DMS153 treated with DMSO at 0.1 percent for 48 hours (cell line): ENCODE data around the gene INSL3.

Experiments used
- DNase-seq: peaks from one replicate; lab custom pipeline; 2025; ENCODE audit not compliant: unreplicated experiment; lab: John Stamatoyannopoulos, UW

INSL3 gene

DNA sequence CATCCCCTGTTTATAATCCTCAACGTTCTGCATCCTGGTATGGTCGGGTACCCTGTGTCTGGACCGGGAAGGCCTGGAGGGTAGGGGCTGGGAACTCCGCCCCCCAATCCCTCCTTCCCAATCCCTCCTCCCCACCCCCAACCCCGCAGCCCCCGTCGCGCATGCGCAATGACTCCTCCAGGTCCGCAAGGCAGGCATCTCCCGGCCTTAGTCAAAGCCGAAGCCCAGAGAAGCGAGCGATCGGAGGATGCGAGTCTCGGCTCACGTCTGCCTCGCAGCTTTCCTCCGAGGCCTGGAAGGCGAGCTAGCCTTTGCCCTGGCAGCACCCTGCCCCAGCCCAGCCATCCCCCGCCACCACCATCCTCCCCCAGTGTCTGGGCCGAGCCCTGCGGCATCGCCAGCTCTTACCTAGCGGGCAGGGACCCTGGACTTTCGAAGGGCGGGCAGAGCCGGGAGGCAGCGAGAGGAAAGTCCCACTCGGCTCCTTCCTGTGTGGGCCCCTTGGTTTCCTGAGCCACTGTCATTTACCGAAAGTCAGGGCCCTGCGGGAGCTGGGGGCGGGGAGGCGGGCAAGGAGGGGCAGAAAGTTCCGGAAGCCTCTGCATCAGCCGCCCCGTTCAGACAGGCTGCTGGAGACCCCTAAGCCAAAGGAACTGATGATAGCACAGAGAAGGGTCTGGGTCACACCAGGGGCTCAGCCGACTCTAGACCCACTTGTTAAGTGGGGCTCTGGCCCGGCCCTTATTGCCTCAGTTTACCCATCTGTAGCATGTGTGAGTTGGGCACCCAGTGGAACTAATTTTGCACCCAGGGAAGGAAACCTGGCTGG lies 26.4 kb upstream of the INSL3 start, which contains the start of gene JAK3:
JAK3 (minus strand) TSS at position 445 of the 829 bp plus-strand sequence. CDS start 3,565 bp downstream, outside the sequence.
- peak; percentile 31 for DNase-seq

DNA sequence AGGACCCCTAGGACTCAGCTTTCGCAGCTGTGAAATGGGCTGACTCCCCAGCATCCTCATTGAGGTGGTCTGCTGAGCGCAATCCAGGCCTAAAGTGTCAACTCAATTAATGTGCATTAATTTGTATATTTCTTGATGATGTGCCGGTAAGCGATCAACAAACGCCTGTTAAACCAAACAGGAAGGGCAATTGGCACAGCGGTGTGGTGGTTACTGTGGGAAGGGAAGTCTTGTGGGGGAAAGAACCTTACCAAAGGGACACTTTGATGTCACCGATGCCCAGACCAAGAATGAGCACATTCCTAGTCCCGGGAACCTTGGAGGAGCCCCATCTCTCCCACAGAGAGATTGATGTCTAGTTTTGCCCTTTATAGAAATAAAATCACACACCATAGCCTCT lies 24.8 kb upstream of the INSL3 start:
- DNase-seq, result no peak

DNA sequence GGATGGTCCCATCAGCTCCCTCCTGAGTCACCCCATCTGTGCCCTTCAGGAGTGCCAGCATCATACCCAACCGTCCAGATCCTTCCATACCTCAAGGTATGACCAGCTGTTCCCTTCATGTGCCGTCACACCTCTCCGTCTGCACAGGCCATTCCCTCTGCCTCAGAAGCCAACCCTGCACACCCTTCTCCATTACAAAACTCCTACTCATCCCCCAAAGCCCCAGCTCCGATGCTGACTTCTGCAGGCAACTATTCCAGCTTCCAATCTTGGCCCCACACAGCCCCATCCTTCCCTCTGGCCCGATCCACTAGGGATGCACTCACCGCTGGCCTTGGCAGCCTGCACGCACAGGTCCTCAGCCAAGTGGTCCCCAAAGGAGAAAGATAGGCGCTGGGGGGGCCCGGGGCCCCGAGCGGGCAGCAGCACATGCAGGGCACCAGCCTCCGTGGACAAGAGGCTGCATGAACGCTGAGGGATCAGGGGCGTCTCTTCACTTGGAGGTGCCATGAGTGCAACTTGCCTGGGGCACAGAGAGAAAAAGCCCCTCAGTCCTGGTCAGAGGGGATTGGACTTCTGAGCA lies 22.7 kb upstream of the INSL3 start:
- DNase-seq, result no peak

DNA sequence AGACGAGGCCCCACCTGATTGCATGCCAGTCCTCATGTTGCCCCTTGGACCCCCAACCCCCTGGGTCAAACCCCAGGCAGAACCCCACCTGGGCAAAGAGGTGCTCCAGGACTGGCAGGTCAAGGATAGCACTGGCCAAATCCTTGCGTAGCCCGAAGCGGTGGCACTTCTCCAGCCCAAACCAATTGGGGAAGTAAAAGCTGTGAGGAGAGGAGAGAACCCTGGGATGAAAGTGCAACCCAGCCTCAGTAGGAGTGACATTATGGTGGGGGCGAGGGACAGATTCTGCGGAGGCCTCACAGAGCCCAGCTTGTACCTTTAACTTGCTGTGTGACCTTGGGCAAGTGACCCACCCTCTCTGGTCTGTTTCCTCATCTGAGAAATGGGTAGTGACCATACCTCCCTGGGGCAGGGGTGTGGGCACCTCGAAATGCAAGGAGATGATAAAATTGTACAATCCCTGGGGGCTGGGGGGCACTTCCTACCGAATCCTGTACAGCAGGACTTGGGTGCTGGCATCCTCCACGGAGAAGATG lies 22.0 kb upstream of the INSL3 start:
- DNase-seq, result no peak

DNA sequence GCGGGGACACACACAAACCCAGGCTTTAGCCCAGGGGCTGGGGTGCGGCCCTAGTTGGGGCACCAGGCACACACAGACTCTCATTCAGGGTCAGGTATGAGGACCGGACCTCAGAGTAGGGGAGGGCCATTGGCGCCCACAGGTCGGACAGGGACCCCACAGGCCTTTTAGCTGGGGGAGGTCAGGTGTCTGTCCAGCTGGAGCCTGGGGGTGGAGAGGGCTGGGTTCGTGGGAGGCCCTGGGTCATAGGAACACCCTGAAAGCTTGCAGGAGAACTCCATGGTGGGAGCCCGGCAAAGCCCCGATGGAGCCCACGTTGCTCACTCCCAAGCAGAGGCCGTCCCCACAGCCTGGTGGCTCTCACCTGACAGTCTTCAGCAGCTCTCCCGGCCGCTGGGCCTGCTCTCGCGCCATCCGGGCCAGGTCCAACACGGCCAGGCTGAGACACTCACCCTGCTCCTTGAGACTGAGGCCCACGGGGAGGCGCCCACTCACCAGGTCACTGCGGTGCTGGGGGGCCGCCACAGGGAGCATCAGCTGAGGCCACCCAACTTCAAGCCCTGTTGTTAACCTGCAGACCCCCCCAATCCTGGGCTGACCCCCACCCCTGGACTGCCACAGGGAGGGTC lies 21.5 kb upstream of the INSL3 start:
- DNase-seq, result no peak

DNA sequence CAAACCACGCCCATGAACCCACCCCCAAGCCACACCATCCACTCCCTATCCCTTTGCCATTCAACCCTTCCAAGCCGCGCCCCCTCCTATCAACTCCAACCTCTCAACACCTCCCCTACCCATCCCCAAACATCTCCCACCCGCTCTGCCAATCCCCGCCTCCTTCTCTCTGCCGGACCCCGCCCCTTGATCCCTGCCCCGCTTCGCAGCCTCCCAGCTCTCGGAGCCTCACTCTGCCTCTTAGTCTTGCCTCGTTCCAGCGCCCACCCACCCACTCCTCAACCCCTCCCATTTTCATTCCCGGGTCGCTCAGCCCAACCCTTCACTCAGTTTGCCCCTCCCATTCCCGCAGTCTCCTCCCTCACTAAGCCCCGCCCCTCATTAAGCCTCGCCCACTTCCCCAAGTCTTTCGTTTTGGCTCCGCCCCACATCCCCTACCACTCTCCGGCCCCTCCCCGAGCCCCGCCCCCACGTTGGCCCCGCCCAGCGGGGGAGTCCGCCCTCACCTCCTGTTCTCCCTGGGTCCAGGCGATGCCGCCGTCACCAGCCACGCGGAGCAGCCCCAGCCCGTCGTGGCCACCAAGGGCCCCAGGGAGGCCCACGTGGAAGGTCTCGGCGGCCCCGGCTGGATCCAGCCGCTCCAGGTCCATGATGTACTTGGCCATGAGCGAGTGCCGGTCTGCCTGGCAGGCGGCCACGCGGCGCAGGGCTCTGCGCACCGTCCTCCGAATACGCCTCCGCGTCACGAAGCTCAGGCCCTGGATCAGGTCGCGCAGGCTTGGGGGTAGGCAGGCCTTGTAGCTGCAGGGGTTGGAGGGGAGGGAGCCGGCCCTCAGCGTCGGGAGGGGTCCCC lies 20.7 kb upstream of the INSL3 start:
- peak; percentile 94 for DNase-seq

DNA sequence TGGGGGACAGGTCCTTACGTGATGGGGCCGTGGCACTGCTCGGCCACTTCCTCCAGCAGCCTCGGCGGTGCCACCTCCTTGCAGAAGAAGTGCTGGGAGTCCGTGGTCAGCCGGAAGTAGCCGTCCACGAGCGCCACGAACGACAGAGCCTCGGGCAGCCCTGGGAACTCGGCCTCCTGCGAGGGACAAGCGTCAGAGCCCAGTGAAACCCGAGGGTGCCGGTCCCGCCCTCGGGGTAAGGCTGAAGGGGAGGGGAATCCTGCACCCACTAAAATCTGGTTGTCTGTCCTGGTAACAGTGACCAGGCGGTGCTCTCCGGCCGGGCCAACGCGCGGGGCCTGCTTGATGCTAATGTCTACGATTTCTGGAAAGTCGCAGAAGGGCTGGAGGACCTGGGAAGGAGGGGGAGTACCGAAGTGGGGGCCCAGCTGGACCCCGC lies 20.1 kb upstream of the INSL3 start:
- no peak for DNase-seq

DNA sequence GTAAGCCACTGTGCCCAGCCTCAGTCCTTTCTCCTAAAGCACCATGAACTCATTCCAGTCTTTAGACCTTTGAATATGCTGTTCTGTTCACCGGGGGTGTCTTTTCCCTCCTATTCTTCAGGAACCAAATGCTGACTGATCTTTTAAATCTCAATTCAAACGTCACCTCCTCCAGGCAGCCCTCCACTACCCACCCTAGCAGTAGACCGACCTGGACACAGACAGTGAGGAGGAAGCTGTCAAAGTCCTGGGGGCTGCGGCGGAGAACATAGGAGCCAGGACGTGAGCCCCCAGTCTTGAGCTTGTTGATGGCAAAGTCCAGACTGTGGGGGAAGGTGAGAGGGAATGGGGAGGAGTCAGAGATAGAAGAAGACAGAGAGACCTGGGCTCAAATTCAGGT lies 18.7 kb upstream of the INSL3 start:
- no peak for DNase-seq

DNA sequence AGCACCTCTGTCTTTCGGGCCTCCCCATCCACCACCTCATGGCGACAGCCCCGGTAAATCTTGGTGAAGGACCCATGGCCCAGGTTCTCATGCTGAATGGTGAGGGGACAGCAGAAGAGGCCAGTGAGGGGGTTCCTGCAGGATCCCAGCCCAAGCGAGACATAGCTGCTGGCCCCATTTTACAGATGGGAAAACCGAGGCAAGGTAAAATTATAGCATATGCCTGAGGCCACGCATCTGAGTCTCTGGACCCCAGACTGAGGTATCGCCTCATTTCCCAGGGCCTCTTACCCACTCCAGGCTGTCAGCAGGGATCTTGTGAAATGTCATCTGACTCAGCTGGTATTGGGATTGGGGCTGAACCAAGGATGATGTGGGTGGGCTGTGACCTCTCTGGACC lies 16.7 kb upstream of the INSL3 start:
- DNase-seq, result no peak

DNA sequence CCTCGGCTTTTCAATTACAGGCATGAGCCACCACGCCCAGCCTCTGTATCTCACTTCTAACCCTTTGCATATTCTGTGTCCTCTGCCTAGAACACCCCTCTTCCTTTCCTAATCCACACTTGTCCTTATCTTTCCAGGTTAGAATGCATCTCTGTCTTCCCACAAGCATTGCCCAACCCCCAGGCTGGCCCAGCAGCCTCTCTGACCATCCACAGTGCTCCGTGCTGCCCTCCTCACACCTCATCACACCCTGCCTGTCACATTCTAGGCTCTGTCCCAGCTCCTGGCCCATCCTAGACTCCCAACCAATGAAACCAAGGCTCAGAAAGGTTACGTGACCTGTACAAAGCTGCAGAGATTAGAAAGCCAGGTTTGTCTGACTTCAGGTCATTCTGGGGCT lies 15.2 kb upstream of the INSL3 start:
- no peak for DNase-seq

DNA sequence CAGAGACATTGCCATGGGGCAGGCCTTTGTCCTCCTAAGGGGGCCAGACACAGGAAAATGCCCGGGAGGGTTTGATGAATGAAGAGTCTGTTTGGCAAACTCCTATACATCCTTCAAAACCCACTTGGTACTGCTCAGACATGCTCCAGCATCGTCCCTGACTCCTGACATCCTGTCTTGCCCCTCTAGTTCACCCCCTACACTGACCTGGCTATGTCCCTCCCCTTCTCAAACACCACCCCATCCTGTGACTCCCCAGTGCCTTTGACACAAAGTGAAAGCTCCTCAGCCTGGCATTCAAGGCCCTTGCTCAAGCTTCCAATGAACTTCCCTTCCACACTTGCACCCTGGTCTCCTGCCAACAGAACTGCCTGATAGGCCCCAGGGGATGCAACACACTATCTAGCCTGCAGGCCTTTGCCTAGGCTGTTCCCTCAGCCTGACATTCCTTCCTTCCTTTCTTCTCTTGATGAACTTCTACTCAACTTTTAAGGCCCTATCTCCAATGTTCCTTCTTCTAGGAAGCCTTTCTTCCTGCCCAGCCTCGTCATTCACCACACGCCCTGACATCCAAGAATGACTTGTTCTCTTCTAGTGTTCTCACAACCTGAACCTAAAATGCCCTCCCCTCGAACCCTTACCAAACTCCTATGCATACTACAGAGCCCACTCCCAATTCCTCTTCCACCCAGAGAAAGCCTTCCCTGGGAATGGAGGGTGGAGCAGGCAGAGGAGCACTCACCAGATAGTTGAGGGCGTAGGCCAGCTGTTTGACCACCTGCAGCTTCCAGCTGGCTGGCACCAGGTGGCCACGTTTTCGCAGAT lies 14.1 kb upstream of the INSL3 start:
- no peak for DNase-seq

DNA sequence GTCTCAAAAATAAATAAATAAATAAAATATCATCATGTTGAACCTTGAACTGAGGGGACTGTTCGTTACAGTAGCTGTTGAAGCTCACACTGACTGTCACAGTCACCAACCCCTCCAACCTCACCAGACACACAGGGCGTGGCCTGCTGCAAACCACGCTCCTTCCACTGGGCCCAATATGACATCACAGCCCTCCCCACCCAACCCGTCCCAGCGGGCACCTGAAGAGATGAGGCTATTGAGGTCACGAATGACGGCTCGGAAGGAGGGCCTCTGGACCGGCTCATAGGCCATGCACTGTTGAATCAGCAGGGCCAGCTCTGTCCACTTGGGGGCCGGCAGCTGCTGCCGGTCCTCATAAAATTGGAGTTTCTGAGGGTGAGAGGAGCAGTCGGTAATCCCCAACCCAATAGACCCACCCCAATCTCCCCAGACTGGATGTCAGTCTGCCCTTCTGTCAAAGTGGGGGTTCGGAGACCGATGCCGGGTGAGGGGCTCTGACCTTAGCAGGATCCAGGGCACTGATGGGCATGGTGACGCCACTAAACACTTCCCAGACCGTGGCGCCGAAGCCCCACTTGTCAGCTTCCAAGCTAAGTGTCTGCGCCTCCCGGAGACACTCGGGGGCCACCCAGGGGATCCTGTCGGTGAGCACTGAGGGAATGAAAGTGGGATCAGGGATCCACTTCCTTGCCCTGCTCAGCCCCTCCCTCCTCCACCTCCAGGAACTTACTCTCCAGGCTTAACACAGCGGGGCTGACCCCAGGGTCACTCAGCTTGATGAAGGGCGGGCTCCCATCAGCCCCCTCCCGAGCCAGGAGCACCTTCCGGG lies 13.2 kb upstream of the INSL3 start:
- no peak for DNase-seq

DNA sequence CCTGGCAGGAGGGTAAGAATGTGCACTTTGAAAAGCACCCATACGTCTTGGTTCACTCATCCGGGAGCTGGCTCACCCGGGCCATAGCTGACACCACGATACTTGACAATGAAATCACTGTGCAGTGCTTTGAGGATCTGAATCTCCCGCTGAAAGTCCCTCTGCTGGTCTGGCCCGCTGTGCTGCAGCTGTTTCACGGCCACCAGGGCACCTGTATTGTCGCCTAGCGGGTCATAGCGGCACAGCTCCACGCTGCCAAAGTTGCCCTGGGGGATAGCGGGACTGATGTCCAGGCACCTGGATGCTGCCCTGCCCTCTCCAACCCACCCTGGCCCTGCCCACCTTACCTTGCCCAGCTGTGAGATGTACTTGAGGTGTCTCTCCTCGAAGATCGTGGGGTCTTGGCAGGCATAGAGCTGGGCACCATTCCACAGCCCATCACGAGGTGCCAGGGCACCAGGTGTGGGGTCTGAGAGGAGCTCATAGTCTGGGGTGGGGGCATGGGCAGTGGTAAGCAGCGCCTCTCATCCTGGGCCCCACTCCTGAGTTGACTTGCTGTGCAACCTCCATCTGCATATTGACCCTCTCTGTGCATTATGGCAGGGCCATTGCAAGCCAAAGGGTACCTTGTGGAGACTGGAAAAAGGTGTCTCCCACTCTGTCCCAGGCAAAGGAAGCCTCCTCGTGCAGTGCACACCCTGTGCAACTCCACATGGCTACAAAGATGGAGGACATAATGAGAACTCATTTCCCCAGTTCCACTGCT lies 11.3 kb upstream of the INSL3 start:
- no peak for DNase-seq

DNA sequence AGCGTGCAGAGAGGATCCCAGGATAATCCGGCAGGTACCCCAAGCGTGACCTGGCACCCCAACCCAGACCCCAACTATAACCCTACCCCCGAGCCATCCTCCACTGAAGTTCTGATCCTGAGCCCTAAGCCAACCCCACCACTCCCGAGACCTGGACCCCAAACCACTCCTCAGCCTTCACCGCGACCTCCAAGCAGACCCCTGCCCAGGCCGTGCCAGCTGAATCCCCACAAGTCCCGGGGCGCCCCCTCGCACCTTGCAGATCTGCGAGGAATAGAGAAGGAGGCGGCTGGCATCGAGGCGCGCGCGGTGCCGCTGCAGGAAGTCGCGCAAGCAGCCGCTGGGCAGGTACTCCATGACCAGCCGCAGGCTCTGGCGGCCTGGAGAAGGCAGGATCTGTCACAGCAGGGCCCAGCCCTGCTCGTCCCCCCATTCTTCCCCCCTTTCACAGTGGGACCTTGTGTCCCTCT lies 10.1 kb upstream of the INSL3 start:
- no peak for DNase-seq

DNA sequence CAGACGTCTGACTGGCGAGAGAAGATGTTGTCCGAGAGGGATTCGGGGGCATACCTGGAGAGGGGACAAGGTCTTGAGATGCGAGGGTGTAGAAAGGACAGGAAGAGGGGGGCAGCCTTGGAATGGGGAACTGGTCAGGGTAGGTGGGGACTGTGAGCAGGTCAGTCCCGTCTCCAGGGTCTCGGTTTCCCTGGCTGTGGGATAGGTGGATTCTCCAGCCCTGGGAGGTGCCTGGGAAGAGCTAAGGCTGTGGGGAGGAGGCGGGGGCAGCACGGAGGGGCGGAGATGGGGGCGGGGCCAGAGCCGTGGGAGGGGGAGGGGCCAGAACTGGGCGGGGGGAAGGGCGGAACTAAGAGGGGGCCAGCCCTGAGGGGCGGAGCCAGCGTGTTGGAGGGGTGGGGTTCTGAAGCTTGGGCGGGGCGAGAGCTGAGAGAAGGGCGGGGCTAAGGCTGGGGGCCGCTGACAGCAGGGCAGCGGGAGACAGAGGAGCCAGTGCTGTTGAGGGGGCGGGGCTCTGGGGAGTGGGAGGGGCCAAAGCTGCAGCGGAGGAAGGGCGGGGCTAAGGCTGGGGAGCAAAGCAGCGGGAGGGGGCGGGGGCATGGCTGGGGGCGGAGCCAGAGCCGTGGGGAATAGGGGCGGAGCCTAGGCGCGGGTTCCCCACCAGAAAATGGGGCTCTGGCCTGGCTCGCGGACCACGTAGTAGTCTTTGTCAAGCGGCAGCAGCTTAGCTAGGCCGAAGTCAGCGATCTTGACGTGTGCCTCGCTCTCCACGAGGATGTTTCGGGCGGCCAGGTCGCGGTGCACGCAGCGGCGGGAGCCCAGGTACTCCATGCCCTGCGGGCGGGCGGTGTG lies 9.5 kb upstream of the INSL3 start:
- DNase-seq, result peak; percentile 73

DNA sequence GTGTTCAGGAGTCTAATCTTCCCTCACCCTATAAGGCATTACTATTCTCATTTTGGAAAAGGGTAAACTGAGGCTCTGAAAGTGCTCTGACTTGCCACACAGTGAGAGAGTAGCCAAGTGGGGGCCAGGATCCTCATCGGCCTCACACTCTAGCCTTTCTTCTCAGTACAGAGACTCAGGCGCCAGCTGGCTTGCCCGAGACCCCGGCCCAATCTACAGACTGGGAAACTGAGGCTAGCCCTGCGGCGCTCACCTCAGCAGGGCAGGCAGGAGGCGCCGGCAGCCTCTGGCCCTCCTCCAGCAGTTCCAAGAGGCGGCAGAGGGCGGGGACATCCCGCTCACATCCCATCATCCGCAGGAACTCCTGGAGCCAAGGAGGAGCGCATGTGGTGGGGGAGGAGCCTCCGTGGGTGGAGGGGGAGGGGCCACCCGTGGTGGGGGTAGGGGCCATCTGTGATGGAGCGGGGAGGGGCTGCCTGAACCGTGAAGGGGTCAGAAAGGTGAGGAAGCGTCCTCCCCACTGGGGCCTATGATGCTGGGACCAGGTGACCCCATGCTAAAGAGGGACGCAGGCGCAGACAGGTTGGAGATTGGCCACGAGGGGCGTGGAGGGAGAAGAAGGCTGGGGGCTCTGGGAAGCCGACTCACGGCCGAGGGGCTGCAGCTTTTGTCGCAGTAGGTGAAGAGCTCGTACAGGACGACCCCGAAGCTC lies 8.7 kb upstream of the INSL3 start:
- DNase-seq, result peak; percentile 63
